K562 (cell line): ENCODE measurements around the gene ST6GALNAC6. TPM values are rescaled to one million over a fixed set of nuclear protein-coding genes. Genes with fewer than 3 reads are reported as not detected.

Experiments used
- CHD1 ChIP-seq: fragments of 200-600 bp; sonication (generic); IDR thresholded peaks from one replicate; pipeline ENCODE4 v1.6.1; 2012; ENCODE audit warnings: mild to moderate bottlenecking, moderate library complexity, low read length, inconsistent platforms
- ERF ChIP-seq: fragments of 450-650 bp; formaldehyde crosslinking; IDR thresholded peaks from 2 replicates; pipeline ENCODE4 v1.4.0; 2020; ENCODE audit warnings: mild to moderate bottlenecking, mixed read lengths
- GTF3C2 ChIP-seq: IDR thresholded peaks from 3 replicates; pipeline ENCODE4 v1.6.1; 2011; ENCODE audit warnings: borderline replicate concordance, mild to moderate bottlenecking, moderate library complexity; ENCODE audit not compliant: insufficient read length; ENCODE audit errors: extremely low read depth
- HOXB6 ChIP-seq: fragments of 250-450 bp; sonication (Bioruptor Pico); IDR thresholded peaks from 2 replicates; pipeline ENCODE4 v1.5.1; 2022; ENCODE audit warnings: mild to moderate bottlenecking, borderline replicate concordance
- MED1 ChIP-seq: sonication (generic); formaldehyde crosslinking; IDR thresholded peaks from 2 replicates; pipeline ENCODE4 v1.8.1; 2023; ENCODE audit warnings: missing genetic modification reagents, borderline replicate concordance
- SMARCB1 ChIP-seq: IDR thresholded peaks from 2 replicates; pipeline ENCODE4 v1.6.1; 2011; ENCODE audit warnings: improper control_type of control experiment, low read depth; ENCODE audit not compliant: insufficient read length
- ZNF280A ChIP-seq: fragments of 450-650 bp; IDR thresholded peaks from 2 replicates; pipeline ENCODE4 v1.6.1; 2018; ENCODE audit warnings: mild to moderate bottlenecking, low read depth; ENCODE audit not compliant: partially characterized antibody
- ZNF3 ChIP-seq: fragments of 250-450 bp; sonication (Bioruptor Pico); IDR thresholded peaks from 2 replicates; pipeline ENCODE4 v1.5.0; 2021; ENCODE audit warnings: mild to moderate bottlenecking, moderate library complexity
- ZNF354B ChIP-seq: fragments of 250-450 bp; sonication (Bioruptor Pico); IDR thresholded peaks from 2 replicates; pipeline ENCODE4 v1.4.0; 2020
- ZNF407 ChIP-seq: fragments of 450-650 bp; IDR thresholded peaks from 2 replicates; pipeline ENCODE4 v1.6.1; 2016; ENCODE audit warnings: low read depth
- polyA plus RNA-seq, 8 experiments: library from polyadenylated mRNA; depleted of rRNA in 4 of 8; stranded (reverse) in 5 of 8; unstranded in 3 of 8; fragments of >200 nt; fragmentation: Nextera tagmentation in 2 of 8; fragmentation: Illumina TruSeq in 1 of 8; extraction: Ambion mirVana in 2 of 8; extraction: Trizol in 1 of 8; gene quantifications; 2 replicates each; pipeline versions ENCODE4 v1.2.1 to v1.2.3, GENCODE V29; 2011 to 2014; ENCODE audit warnings: inconsistent platforms in 1 of 8, missing spikeins in 1 of 8
- total RNA-seq, 7 experiments: library from RNA; depleted of rRNA in 6 of 7; stranded (reverse); fragments of >200 nt in 6 of 7; fragmentation: Illumina TruSeq in 2 of 7; extraction: Trizol in 2 of 7; gene quantifications; 2 replicates each; pipeline versions ENCODE4 v1.2.1 to v1.2.3, GENCODE V29; 2011 to 2021; ENCODE audit warnings: low replicate concordance in 1 of 7
- TF ChIP-seq, protein P1 (sequence below): sonication (generic); formaldehyde crosslinking; IDR thresholded peaks from 2 replicates; pipeline ENCODE4 v1.8.0; 2022; ENCODE audit warnings: mild to moderate bottlenecking, missing genetic modification reagents
- TF ChIP-seq, protein P2 (sequence below): sonication (generic); formaldehyde crosslinking; IDR thresholded peaks from 2 replicates; pipeline ENCODE4 v1.9.0; 2022; ENCODE audit warnings: mild to moderate bottlenecking, missing genetic modification reagents

ST6GALNAC6 gene
- total and polyA plus RNA-seq, 9 of the 15 experiments (the other 6 are each of a cell fraction or from before 2014, with no cell fraction given) = 0.13 to 23.0 (median 14.5) TPM

- TF ChIP-seq ZNF280A = no peak
- TF ChIP-seq, protein P1, sequence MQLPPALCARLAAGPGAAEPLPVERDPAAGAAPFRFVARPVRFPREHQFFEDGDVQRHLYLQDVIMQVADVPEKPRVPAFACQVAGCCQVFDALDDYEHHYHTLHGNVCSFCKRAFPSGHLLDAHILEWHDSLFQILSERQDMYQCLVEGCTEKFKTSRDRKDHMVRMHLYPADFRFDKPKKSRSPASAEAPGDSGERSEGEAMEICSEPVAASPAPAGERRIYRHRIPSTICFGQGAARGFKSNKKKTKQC (CRISPR knock-in tag) = no peak
- TF ChIP-seq ZNF407 = no peak
- no peak for TF ChIP-seq ERF
- TF ChIP-seq ZNF354B = no peak
- TF ChIP-seq CHD1 = no peak
- TF ChIP-seq HOXB6 (CRISPR knock-in tag) = no peak
- TF ChIP-seq ZNF3 (CRISPR knock-in tag) = no peak; the same call in 1 of the 2 replicates
- TF ChIP-seq GTF3C2 = no peak
- no peak for TF ChIP-seq SMARCB1
- no peak for TF ChIP-seq MED1 (CRISPR knock-in tag)
- TF ChIP-seq, protein P2, sequence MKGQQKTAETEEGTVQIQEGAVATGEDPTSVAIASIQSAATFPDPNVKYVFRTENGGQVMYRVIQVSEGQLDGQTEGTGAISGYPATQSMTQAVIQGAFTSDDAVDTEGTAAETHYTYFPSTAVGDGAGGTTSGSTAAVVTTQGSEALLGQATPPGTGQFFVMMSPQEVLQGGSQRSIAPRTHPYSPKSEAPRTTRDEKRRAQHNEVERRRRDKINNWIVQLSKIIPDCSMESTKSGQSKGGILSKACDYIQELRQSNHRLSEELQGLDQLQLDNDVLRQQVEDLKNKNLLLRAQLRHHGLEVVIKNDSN (CRISPR knock-in tag) = 0 out of 2 replicates have a peak, but pooled peaks have one; percentile 9
Observed at GRCh38 chr9:127937388-127938297, 38.2 kb upstream of the ST6GALNAC6 start, which contains the start of gene DPM2 (continued).
